K562 (cell line): ENCODE results near the gene RNF11. TPM values are rescaled to one million over a fixed set of nuclear protein-coding genes. Genes with fewer than 3 reads are reported as not detected.

ENCODE experiments used
- BCL6 ChIP-seq: fragments of 250-450 bp; sonication (Bioruptor Pico); IDR thresholded peaks from 2 replicates; pipeline ENCODE4 v1.4.0; 2020
- DEAF1 ChIP-seq: fragments of 450-650 bp; formaldehyde crosslinking; IDR thresholded peaks from 2 replicates; pipeline ENCODE4 v1.4.0; 2020; ENCODE audit warnings: mild to moderate bottlenecking, moderate library complexity
- EZH2 ChIP-seq: IDR thresholded peaks from 2 replicates; pipeline ENCODE4 v1.6.1; 2012; ENCODE audit warnings: low read depth, mild to moderate bottlenecking, inconsistent platforms, low read length, borderline replicate concordance
- ID3 ChIP-seq, 2 experiments: fragments of 250-450 bp in 1 of 2; fragments of 450-650 bp in 1 of 2; sonication (Bioruptor Pico) in 1 of 2; IDR thresholded peaks; 2 replicates each; pipeline versions ENCODE4 v1.6.1 to v1.8.0; 2016 to 2021; ENCODE audit warnings: mild to moderate bottlenecking in 2 of 2, moderate library complexity in 2 of 2, missing compliant biosample characterization in 1 of 2, missing genetic modification characterization in 1 of 2
- MCM5 ChIP-seq: fragments of 450-650 bp; IDR thresholded peaks from 2 replicates; pipeline ENCODE4 v1.6.1; 2016; ENCODE audit warnings: low read depth
- RBM15 ChIP-seq: fragments of 200-400 bp; formaldehyde crosslinking; IDR thresholded peaks from 2 replicates; pipeline ENCODE4 v1.6.1; 2018; ENCODE audit warnings: mild to moderate bottlenecking, low read length, moderate library complexity; ENCODE audit not compliant: insufficient read depth
- RBM39 ChIP-seq: fragments of 200-400 bp; formaldehyde crosslinking; optimal IDR thresholded peaks from 2 replicates; pipeline ENCODE3; 2018; ENCODE audit warnings: low read depth, low read length
- RNF2 ChIP-seq: sonication (generic); IDR thresholded peaks from 2 replicates; pipeline ENCODE4 v1.6.1; 2016
- ZBTB9 ChIP-seq: fragments of 450-650 bp; formaldehyde crosslinking; IDR thresholded peaks from 2 replicates; pipeline ENCODE4 v1.4.0; 2020; ENCODE audit warnings: mild to moderate bottlenecking, moderate library complexity
- ZFPM2 ChIP-seq: fragments of 250-450 bp; sonication (Bioruptor Pico); IDR thresholded peaks from 2 replicates; pipeline ENCODE4 v1.5.1; 2022; ENCODE audit warnings: mild to moderate bottlenecking
- ZNF551 ChIP-seq: fragments of 250-450 bp; sonication (Bioruptor Pico); IDR thresholded peaks from 2 replicates; pipeline ENCODE4 v1.5.0; 2021; ENCODE audit warnings: mild to moderate bottlenecking, moderate library complexity
- ZNF589 ChIP-seq: fragments of 200-800 bp; sonication (Bioruptor generic); IDR thresholded peaks from 2 replicates; pipeline ENCODE4 v1.6.1; 2016; ENCODE audit warnings: low read depth, missing genetic modification characterization, missing compliant biosample characterization
- polyA plus RNA-seq, 8 experiments: library from polyadenylated mRNA; depleted of rRNA in 4 of 8; stranded (reverse) in 5 of 8; unstranded in 3 of 8; fragments of >200 nt; fragmentation: Nextera tagmentation in 2 of 8; fragmentation: Illumina TruSeq in 1 of 8; extraction: Ambion mirVana in 2 of 8; extraction: Trizol in 1 of 8; gene quantifications; 2 replicates each; pipeline versions ENCODE4 v1.2.1 to v1.2.3, GENCODE V29; 2011 to 2014; ENCODE audit warnings: inconsistent platforms in 1 of 8, missing spikeins in 1 of 8
- total RNA-seq, 7 experiments: library from RNA; depleted of rRNA in 6 of 7; stranded (reverse); fragments of >200 nt in 6 of 7; fragmentation: Illumina TruSeq in 2 of 7; extraction: Trizol in 2 of 7; gene quantifications; 2 replicates each; pipeline versions ENCODE4 v1.2.1 to v1.2.3, GENCODE V29; 2011 to 2021; ENCODE audit warnings: low replicate concordance in 1 of 7
- TF ChIP-seq, protein P1 (sequence below): fragments of 450-650 bp; formaldehyde crosslinking; IDR thresholded peaks from 2 replicates; pipeline ENCODE4 v1.4.0; 2020; ENCODE audit warnings: mild to moderate bottlenecking, moderate library complexity

RNF11 gene
- total and polyA plus RNA-seq, 9 of the 15 experiments (the other 6 are each of a cell fraction or from before 2014, with no cell fraction given), result 5.7 to 34.3 (median 23.1) TPM

GRCh38 chr1:51284487-51284954 lies 48.4 kb downstream of the RNF11 start (continued):
- peak; percentile 48; the same call in 1 of the 2 replicates for TF ChIP-seq ZBTB9
- peak; percentile 87 for TF ChIP-seq ZNF589 (CRISPR knock-in tag)
- no peak for TF ChIP-seq ZFPM2 (CRISPR knock-in tag)
- TF ChIP-seq, protein P1, sequence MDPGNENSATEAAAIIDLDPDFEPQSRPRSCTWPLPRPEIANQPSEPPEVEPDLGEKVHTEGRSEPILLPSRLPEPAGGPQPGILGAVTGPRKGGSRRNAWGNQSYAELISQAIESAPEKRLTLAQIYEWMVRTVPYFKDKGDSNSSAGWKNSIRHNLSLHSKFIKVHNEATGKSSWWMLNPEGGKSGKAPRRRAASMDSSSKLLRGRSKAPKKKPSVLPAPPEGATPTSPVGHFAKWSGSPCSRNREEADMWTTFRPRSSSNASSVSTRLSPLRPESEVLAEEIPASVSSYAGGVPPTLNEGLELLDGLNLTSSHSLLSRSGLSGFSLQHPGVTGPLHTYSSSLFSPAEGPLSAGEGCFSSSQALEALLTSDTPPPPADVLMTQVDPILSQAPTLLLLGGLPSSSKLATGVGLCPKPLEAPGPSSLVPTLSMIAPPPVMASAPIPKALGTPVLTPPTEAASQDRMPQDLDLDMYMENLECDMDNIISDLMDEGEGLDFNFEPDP, result no peak
- TF ChIP-seq ID3 (CRISPR knock-in tag; IDR thresholded peaks at IDR 0.05), result no peak
- TF ChIP-seq ID3 (tag; IDR thresholded peaks at IDR 0.05), result peak; percentile 95
- no peak for TF ChIP-seq EZH2
- no peak for TF ChIP-seq MCM5
- no peak for TF ChIP-seq RBM39
- TF ChIP-seq ZNF551, result no peak
- TF ChIP-seq RNF2, result peak; percentile 88
- no peak for TF ChIP-seq DEAF1
- no peak for TF ChIP-seq BCL6 (CRISPR knock-in tag)
- TF ChIP-seq RBM15, result no peak
